B cell (primary cell): ENCODE results near the gene ANKRD44. TPM values are rescaled to one million over a fixed set of nuclear protein-coding genes. Genes with fewer than 3 reads are reported as not detected.

Experiments used
- ATAC-seq: fragments of 200-7000 bp; cut with Tn5 transposase; one replicate; pipeline ENCODE4 v1.10.0; 2021; ENCODE audit warnings: low read depth, mild to moderate bottlenecking, moderate number of reproducible peaks, moderate library complexity
- CTCF ChIA-PET: fragments of 350-600 bp; sonication (Branson Sonifier 250); formaldehyde crosslinking; loops from one replicate; lab custom pipeline; 2021; ENCODE audit warnings: antibody characterized with exemption, inconsistent platforms; lab: Charles Lee
- POLR2A ChIA-PET: fragments of 350-600 bp; sonication (Branson Sonifier 250); formaldehyde crosslinking; loops from one replicate; lab custom pipeline; 2021; ENCODE audit warnings: antibody characterized with exemption; lab: Charles Lee
- DNase-seq: peaks from one replicate; pipeline ENCODE4 v3.0.0; 2013
- H2AFZ ChIP-seq: 2 replicates; pipeline ENCODE4 v1.6.1; 2012; ENCODE audit warnings: mild to moderate bottlenecking, low read depth, low read length; ENCODE audit not compliant: insufficient read depth, poor library complexity, severe bottlenecking
- H3K27ac ChIP-seq, 2 donors: 1 replicate in 1 of 2; 2 replicates in 1 of 2; pipeline ENCODE4 v1.5.1; 2012 to 2013; ENCODE audit warnings: low read length in 2 of 2, mild to moderate bottlenecking in 2 of 2, moderate library complexity in 1 of 2
- H3K27me3 ChIP-seq, 4 experiments: fragments of 200-600 bp in 1 of 4; sonication (generic) in 1 of 4; replicated peaks in 1 of 4; 1 replicate in 2 of 4; 2 replicates in 2 of 4; pipeline versions ENCODE4 v1.6.1 to v1.7.0; 2013 to 2016; ENCODE audit warnings: low read length in 3 of 4, mild to moderate bottlenecking in 2 of 4, mixed read lengths in 1 of 4, moderate library complexity in 1 of 4; ENCODE audit not compliant: insufficient read depth in 4 of 4, control insufficient read depth in 3 of 4; ENCODE audit errors: control extremely low read depth in 1 of 4
- H3K36me3 ChIP-seq, 2 experiments: replicated peaks in 1 of 2; 1 replicate in 1 of 2; 2 replicates in 1 of 2; pipeline versions ENCODE4 v1.6.1 to v1.7.1; 2013; ENCODE audit warnings: low read length in 1 of 2; ENCODE audit not compliant: insufficient read depth in 2 of 2, control insufficient read depth in 1 of 2; ENCODE audit errors: control extremely low read depth in 1 of 2, extremely low read depth in 1 of 2
- H3K4me1 ChIP-seq, 2 donors: fragments of 200-600 bp in 1 of 2; sonication (generic) in 1 of 2; 1 replicate in 1 of 2; 2 replicates in 1 of 2; pipeline versions ENCODE4 v1.5.1 to v1.6.1; 2013 to 2017; ENCODE audit warnings: low read length in 2 of 2; ENCODE audit not compliant: control insufficient read depth in 2 of 2, insufficient read depth in 2 of 2
- H3K4me2 ChIP-seq: replicated peaks from 2 replicates; pipeline ENCODE3; 2012; ENCODE audit warnings: mild to moderate bottlenecking, low read depth, low read length; ENCODE audit not compliant: poor library complexity, severe bottlenecking
- H3K4me3 ChIP-seq, 5 experiments: fragments of 200-600 bp in 1 of 5; sonication (generic) in 1 of 5; 1 replicate in 3 of 5; 2 replicates in 2 of 5; pipeline versions ENCODE4 v1.5.1 to v1.7.0; 2011 to 2016; ENCODE audit warnings: low read length in 4 of 5, mild to moderate bottlenecking in 4 of 5, low read depth in 2 of 5, control low read depth in 1 of 5, moderate library complexity in 1 of 5; ENCODE audit not compliant: insufficient read depth in 1 of 5; ENCODE audit errors: control extremely low read depth in 1 of 5, extremely low read depth in 1 of 5
- H3K79me2 ChIP-seq: fragments of 200-600 bp; sonication (generic); one replicate; pipeline ENCODE4 v1.6.0; 2016; ENCODE audit warnings: low read length; ENCODE audit not compliant: control insufficient read depth, insufficient read depth
- H3K9ac ChIP-seq: fragments of 200-600 bp; sonication (generic); 2 replicates; pipeline ENCODE4 v1.6.1; 2017; ENCODE audit warnings: mild to moderate bottlenecking, low read length, moderate library complexity
- H3K9me3 ChIP-seq, 3 donors: one replicate each; pipeline versions ENCODE4 v1.6.1 to v1.7.1; 2013; ENCODE audit warnings: low read length in 2 of 3; ENCODE audit not compliant: control insufficient read depth in 2 of 3, insufficient read depth in 1 of 3; ENCODE audit errors: control extremely low read depth in 1 of 3
- H4K20me1 ChIP-seq: 2 replicates; pipeline ENCODE4 v1.6.0; 2012; ENCODE audit warnings: mild to moderate bottlenecking, low read length; ENCODE audit not compliant: insufficient read depth, control insufficient read depth, poor library complexity, severe bottlenecking
- H3K27ac Mint-ChIP-seq: one replicate; pipeline ENCODE4 v1.8.0; 2021; ENCODE audit warnings: mixed read lengths
- H3K27me3 Mint-ChIP-seq: one replicate; pipeline ENCODE4 v1.8.0; 2021; ENCODE audit warnings: mixed read lengths
- H3K4me1 Mint-ChIP-seq: one replicate; pipeline ENCODE4 v1.8.0; 2021; ENCODE audit warnings: mixed read lengths
- H3K4me3 Mint-ChIP-seq: one replicate; pipeline ENCODE4 v1.8.0; 2021; ENCODE audit warnings: mixed read lengths
- H3K9me3 Mint-ChIP-seq: one replicate; pipeline ENCODE4 v1.8.0; 2022; ENCODE audit warnings: mixed read lengths; ENCODE audit not compliant: insufficient read depth
- CTCF ChIP-seq: fragments of 200-600 bp; IDR thresholded peaks from one replicate; pipeline ENCODE4 v1.8.0; 2022; ENCODE audit warnings: antibody characterized with exemption, mild to moderate bottlenecking
- EZH2 ChIP-seq: IDR thresholded peaks from 2 replicates; pipeline ENCODE4 v1.6.1; 2012; ENCODE audit warnings: borderline replicate concordance, low read depth, mild to moderate bottlenecking, moderate library complexity, low read length; ENCODE audit not compliant: insufficient read depth, poor library complexity, severe bottlenecking
- WGBS: methylation state at CpG from one replicate; pipeline ENCODE4 v1.1.5; 2013; ENCODE audit warnings: missing lambda C conversion rate; ENCODE audit not compliant: insufficient coverage; 5-methylcytosine and 5-hydroxymethylcytosine counted together
- intact Hi-C: fragments of 100-400 bp; cut with micrococcal nuclease; formaldehyde crosslinking; loops from one replicate; pipeline ENCODE4 v1.10.0; 2022
- polyA plus RNA-seq: library from polyadenylated mRNA; depleted of rRNA; stranded (reverse); fragments of >200 nt; gene quantifications from 2 replicates; pipeline ENCODE4 v1.2.3, GENCODE V29; 2012
- total RNA-seq, 2 donors: library from RNA; stranded (reverse); fragments of 120-200 nt in 1 of 2; gene quantifications; 1 replicate in 1 of 2; 2 replicates in 1 of 2; pipeline versions ENCODE4 v1.2.3 to v1.2.4, GENCODE V29; 2013 to 2022

The ANKRD44 gene
- total and polyA plus RNA-seq, 2 donors (not counting 1 experiment from before 2014, with no cell fraction given), result 92.6 to 457 TPM

GRCh38 chr2:197101519-197101918 is 209.1 kb downstream of the ANKRD44 start:
- DNase-seq (no peak), ATAC-seq (no peak)
- no peak overlapping the region for H2AFZ ChIP-seq
- H3K36me3 ChIP-seq, result peaks cover 10 to 86% of the 10 kb centered on the region in 2 experiments
- Mint-ChIP-seq H3K4me1 (no peaks in the 10 kb centered on the region), H3K9me3 (no peaks in the 10 kb centered on the region), H3K27ac (no peak overlapping the region), H3K27me3 (no peaks in the 10 kb centered on the region), H3K4me3 (no peak overlapping the region)
- H3K9me3 ChIP-seq, result no peaks in the 10 kb centered on the region
- H3K4me1 ChIP-seq, result no peaks in the 10 kb centered on the region
- H3K4me2 ChIP-seq, result no peak overlapping the region
- peaks cover 5% of the 10 kb centered on the region for H4K20me1 ChIP-seq
- POLR2A ChIA-PET, result no interaction called here
- H3K9ac ChIP-seq, result no peak overlapping the region
- no CpG with 5 or more reads among the region's 2 CpGs for WGBS
- CTCF ChIA-PET, result no interaction called here
- intact Hi-C loops, result no loop called here
- H3K27me3 ChIP-seq, result no peaks in the 10 kb centered on the region
- TF ChIP-seq EZH2, result no peak
- no peak for TF ChIP-seq CTCF
- no peak overlapping the region for H3K27ac ChIP-seq
- no peak overlapping the region for H3K4me3 ChIP-seq
- H3K79me2 ChIP-seq, result peaks cover 34% of the 10 kb centered on the region

GRCh38 chr2:197097578-197098366 is 212.8 kb downstream of the ANKRD44 start:
- ATAC-seq, result no peak
- Histone ChIP-seq H3K4me3 (no peak overlapping the region), H3K79me2 (peaks cover 18% of the 10 kb centered on the region), H3K9ac (no peak overlapping the region), H3K4me2 (no peak overlapping the region), H3K4me1 (no peaks in the 10 kb centered on the region), H3K36me3 (peaks cover 9 to 86% of the 10 kb centered on the region in 2 experiments), H3K27me3 (no peaks in the 10 kb centered on the region), H2AFZ (no peak overlapping the region), H3K9me3 (no peaks in the 10 kb centered on the region), H3K27ac (no peak overlapping the region), H4K20me1 (no peaks in the 10 kb centered on the region)
- Mint-ChIP-seq H3K4me1 (no peaks in the 10 kb centered on the region), H3K27me3 (no peaks in the 10 kb centered on the region), H3K4me3 (no peak overlapping the region), H3K9me3 (no peaks in the 10 kb centered on the region), H3K27ac (peak overlapping the region; percentile 28)
- no peak for DNase-seq
- POLR2A ChIA-PET, result no interaction called here
- CTCF ChIA-PET, result interaction anchor here (0.6 to 1.7 kb wide), 5 partner anchors 8 to 71 kb away, joined by 3 to 14 read pairs (median 3); no protein-coding TSS in a partner anchor
- 98% methylated on average over 7 of the region's 7 CpGs for WGBS
- intact Hi-C loops, result loop anchor here (5.0 kb wide), 1 partner anchor 305 kb away; no protein-coding TSS in a partner anchor
- TF ChIP-seq EZH2 (no peak), CTCF (no peak)
